Colonic mucosa (tissue), 4 donors: ENCODE measurements around the gene RDM1. TPM values are rescaled to one million over a fixed set of nuclear protein-coding genes. Genes with fewer than 3 reads are reported as not detected.

Experiments
- DNase-seq: peaks from one replicate; pipeline ENCODE4 v3.0.0-alpha.2; 2020
- H3K27ac ChIP-seq: fragments of 200-600 bp; one replicate; pipeline ENCODE4 v1.8.0; 2021
- H3K27me3 ChIP-seq: fragments of 200-600 bp; one replicate; pipeline ENCODE4 v1.8.0; 2021
- H3K36me3 ChIP-seq: fragments of 200-600 bp; one replicate; pipeline ENCODE4 v1.8.0; 2021
- H3K4me1 ChIP-seq: fragments of 200-600 bp; one replicate; pipeline ENCODE4 v1.8.0; 2021; ENCODE audit warnings: mild to moderate bottlenecking
- H3K4me3 ChIP-seq: fragments of 200-600 bp; one replicate; pipeline ENCODE4 v1.8.0; 2021
- H3K9ac ChIP-seq, 2 donors: one replicate each; pipeline ENCODE4 v1.7.0; 2013; ENCODE audit warnings: control low read depth in 2 of 2, low read depth in 2 of 2, low read length in 2 of 2
- H3K9me3 ChIP-seq: fragments of 200-600 bp; one replicate; pipeline ENCODE4 v1.8.0; 2021
- CTCF ChIP-seq: fragments of 200-600 bp; IDR thresholded peaks from one replicate; pipeline ENCODE4 v1.8.0; 2022; ENCODE audit warnings: antibody characterized with exemption, mild to moderate bottlenecking
- intact Hi-C: fragments of 100-400 bp; cut with DNase I; formaldehyde crosslinking; loops from one replicate; pipeline ENCODE4 v1.14.1; 2022
- total RNA-seq, 2 donors: library from RNA; stranded (reverse); fragmentation: NEBNext Ultra II Directional in 1 of 2; extraction: Animal tissue kit (Norgen Biotek cat#: 25700) in 1 of 2; gene quantifications; one replicate each; pipeline ENCODE4 v1.2.1, GENCODE V29; 2021
- donor health status: healthy.
- donor health status: DM: no; HTN: no; CAD: no.
- donor health status: DM: no; HTN: no; CAD: no.

RDM1 gene
- total RNA-seq, 2 donors from 2014 or later = 0.66 to 7.8 TPM

GRCh38 chr17:35917519-35918213 is 12.9 kb downstream of the RDM1 start:
- no peak for TF ChIP-seq CTCF
- no peaks in the 10 kb centered on the region for H3K27me3 ChIP-seq
- H3K4me1 ChIP-seq = no peaks in the 10 kb centered on the region
- H3K27ac ChIP-seq = no peak overlapping the region
- H3K9ac ChIP-seq = no peak overlapping the region
- H3K36me3 ChIP-seq = no peaks in the 10 kb centered on the region
- DNase-seq = no peak
- no peak overlapping the region for H3K4me3 ChIP-seq
- intact Hi-C loops = no loop called here
- H3K9me3 ChIP-seq = no peaks in the 10 kb centered on the region

- H3K4me3 ChIP-seq = no peak overlapping the region
- intact Hi-C loops = no loop called here
- H3K9ac ChIP-seq = no peak overlapping the region
- no peak for TF ChIP-seq CTCF
- no peaks in the 10 kb centered on the region for H3K9me3 ChIP-seq
- no peak for DNase-seq
- H3K27me3 ChIP-seq = no peaks in the 10 kb centered on the region
- H3K27ac ChIP-seq = no peak overlapping the region
- H3K36me3 ChIP-seq = no peaks in the 10 kb centered on the region
- H3K4me1 ChIP-seq = no peaks in the 10 kb centered on the region
These were observed 15.2 kb downstream of the RDM1 start for GRCh38 chr17:35915153-35915964.

- Histone ChIP-seq H3K4me1 (no peaks in the 10 kb centered on the region), H3K36me3 (no peaks in the 10 kb centered on the region), H3K9ac (no peak overlapping the region), H3K27ac (no peak overlapping the region), H3K27me3 (no peaks in the 10 kb centered on the region), H3K4me3 (no peak overlapping the region), H3K9me3 (no peaks in the 10 kb centered on the region)
- no peak for DNase-seq
- intact Hi-C loops = no loop called here
- TF ChIP-seq CTCF = no peak
These were observed 16.2 kb downstream of the RDM1 start for GRCh38 chr17:35914354-35914753.

GRCh38 chr17:35913609-35914008 is 17.0 kb downstream of the RDM1 start:
- Histone ChIP-seq H3K27ac (no peak overlapping the region), H3K36me3 (no peaks in the 10 kb centered on the region), H3K9me3 (no peaks in the 10 kb centered on the region), H3K27me3 (no peaks in the 10 kb centered on the region), H3K4me1 (no peaks in the 10 kb centered on the region), H3K4me3 (no peak overlapping the region), H3K9ac (no peak overlapping the region)
- no peak for DNase-seq
- intact Hi-C loops = no loop called here
- TF ChIP-seq CTCF = no peak

GRCh38 chr17:35912942-35913341 is 17.6 kb downstream of the RDM1 start:
- no peak for TF ChIP-seq CTCF

More at GRCh38 chr17:35912942-35913341, 17.6 kb downstream of the RDM1 start:
- no peak overlapping the region for H3K27ac ChIP-seq
- H3K36me3 ChIP-seq = no peaks in the 10 kb centered on the region
- no peak overlapping the region for H3K9ac ChIP-seq
- no peaks in the 10 kb centered on the region for H3K4me1 ChIP-seq
- H3K27me3 ChIP-seq = no peaks in the 10 kb centered on the region
- DNase-seq = no peak
- H3K9me3 ChIP-seq = no peaks in the 10 kb centered on the region
- H3K4me3 ChIP-seq = no peak overlapping the region
- intact Hi-C loops = no loop called here
